Activated CD4-positive, CD25-positive, alpha-beta regulatory T cell treated with anti-CD3 and anti-CD28 coated beads, Interleukin-2, amount 50 U/mL, for 16 hours (primary cell): ENCODE data around the gene LINGO1.

Source experiments
- DNase-seq: peaks from one replicate; pipeline ENCODE4 v3.0.0-alpha.2; 2020; ENCODE audit warnings: low read depth, low spot score

LINGO1 gene

GRCh38 chr15:77597804-77598453 is 34.8 kb downstream of the LINGO1 start:
- no peak for DNase-seq

- no peak for DNase-seq
These were observed 35.6 kb downstream of the LINGO1 start for GRCh38 chr15:77596821-77597803.

GRCh38 chr15:77595231-77595630 is 37.5 kb downstream of the LINGO1 start:
- no peak for DNase-seq

- no peak for DNase-seq
These were observed 40.0 kb downstream of the LINGO1 start for GRCh38 chr15:77592758-77593157.

- DNase-seq: no peak
These were observed 40.6 kb downstream of the LINGO1 start for GRCh38 chr15:77591968-77592613.

- DNase-seq: no peak
These were observed 42.9 kb downstream of the LINGO1 start for GRCh38 chr15:77589839-77590238.

- DNase-seq: no peak
These were observed 44.6 kb downstream of the LINGO1 start for GRCh38 chr15:77588126-77588525.

- no peak for DNase-seq
These were observed 48.0 kb downstream of the LINGO1 start for GRCh38 chr15:77584691-77585090.

- no peak for DNase-seq
These were observed 48.5 kb downstream of the LINGO1 start for GRCh38 chr15:77584201-77584600.

GRCh38 chr15:77582763-77583162 is 49.9 kb downstream of the LINGO1 start:
- no peak for DNase-seq

GRCh38 chr15:77581896-77582569 is 50.7 kb downstream of the LINGO1 start:
- DNase-seq: no peak

- DNase-seq: no peak
These were observed 51.6 kb downstream of the LINGO1 start for GRCh38 chr15:77580996-77581682.

GRCh38 chr15:77579498-77580188 is 53.1 kb downstream of the LINGO1 start:
- no peak for DNase-seq

GRCh38 chr15:77578641-77579372 is 53.9 kb downstream of the LINGO1 start:
- no peak for DNase-seq

- no peak for DNase-seq
These were observed 55.3 kb downstream of the LINGO1 start for GRCh38 chr15:77577366-77577950.

- DNase-seq: no peak
These were observed 56.2 kb downstream of the LINGO1 start for GRCh38 chr15:77576538-77576937.

- DNase-seq: no peak
These were observed 57.3 kb downstream of the LINGO1 start for GRCh38 chr15:77575203-77575934.

GRCh38 chr15:77574521-77575202 is 58.0 kb downstream of the LINGO1 start:
- DNase-seq: no peak
